ENCODE data around the gene TNS3. TPM values are rescaled to one million over a fixed set of nuclear protein-coding genes. Genes with fewer than 3 reads are reported as not detected.

TNS3 gene
- total RNA-seq, 1 experiment from 2014 or later = 135 TPM

- Mint-ChIP-seq H3K36me3 (ENCODE audit: insufficient read depth, unreplicated experiment) (peaks cover 6% of the 10 kb centered on the region), H3K4me1 (ENCODE audit: low read depth, unreplicated experiment) (no peaks in the 10 kb centered on the region), H3K9me3 (ENCODE audit: low read depth, unreplicated experiment) (peaks cover 4% of the 10 kb centered on the region), H3K27me3 (ENCODE audit: unreplicated experiment) (no peaks in the 10 kb centered on the region), H3K27ac (ENCODE audit: unreplicated experiment) (no peak overlapping the region), H3K4me3 (ENCODE audit: low read depth, unreplicated experiment) (no peak overlapping the region)
- intact Hi-C loops (cut with micrococcal nuclease; ENCODE audit: unreplicated experiment) = no loop called here
- no peak for TF ChIP-seq CTCF (IDR thresholded peaks at IDR 0.05; ENCODE audit: unreplicated experiment)
- CTCF ChIA-PET = no interaction called here
- no peak for DNase-seq
- BruUV-seq (replicated peaks) = no TSS peak
Observed at GRCh38 chr7:47308808-47309207, 273.1 kb downstream of the TNS3 start.

DNA sequence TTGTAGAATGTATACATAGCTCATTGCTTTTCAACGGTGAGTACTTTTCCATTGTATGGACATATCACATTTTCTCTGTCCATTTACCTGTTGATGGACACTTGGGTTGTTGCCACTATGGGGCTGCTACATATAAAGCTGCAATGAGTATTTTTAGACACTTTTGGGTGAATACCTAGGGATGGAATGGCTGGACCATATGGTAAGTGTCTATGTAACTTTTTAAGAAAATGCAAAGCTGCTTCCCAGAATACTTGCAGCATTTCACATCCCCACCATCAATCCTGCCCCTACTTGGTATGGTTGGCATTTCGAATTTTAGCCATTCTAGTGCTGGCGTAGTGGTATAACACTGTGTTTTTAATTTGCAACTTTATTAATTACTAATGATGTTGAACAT is 274.6 kb downstream of the TNS3 start:
- BruUV-seq (replicated peaks) = no TSS peak
- no peak for TF ChIP-seq CTCF (IDR thresholded peaks at IDR 0.05; ENCODE audit: unreplicated experiment)
- Mint-ChIP-seq H3K4me3 (ENCODE audit: low read depth, unreplicated experiment) (no peak overlapping the region), H3K36me3 (ENCODE audit: insufficient read depth, unreplicated experiment) (peaks cover 13% of the 10 kb centered on the region), H3K27me3 (ENCODE audit: unreplicated experiment) (no peaks in the 10 kb centered on the region), H3K9me3 (ENCODE audit: low read depth, unreplicated experiment) (peaks cover 4% of the 10 kb centered on the region), H3K27ac (ENCODE audit: unreplicated experiment) (no peak overlapping the region), H3K4me1 (ENCODE audit: low read depth, unreplicated experiment) (no peaks in the 10 kb centered on the region)
- CTCF ChIA-PET = interaction anchor here (0.9 kb wide), 1 partner anchor 10 kb away, joined by 3 read pairs; no protein-coding TSS in a partner anchor
- no peak for DNase-seq
- intact Hi-C loops (cut with micrococcal nuclease; ENCODE audit: unreplicated experiment) = no loop called here

GRCh38 chr7:47304727-47305719 is 276.9 kb downstream of the TNS3 start:
- intact Hi-C loops (cut with micrococcal nuclease; ENCODE audit: unreplicated experiment) = no loop called here
- CTCF ChIA-PET = no interaction called here
- Mint-ChIP-seq H3K27ac (ENCODE audit: unreplicated experiment) (no peak overlapping the region), H3K36me3 (ENCODE audit: insufficient read depth, unreplicated experiment) (peaks cover 25% of the 10 kb centered on the region), H3K9me3 (ENCODE audit: low read depth, unreplicated experiment) (peaks cover 4% of the 10 kb centered on the region), H3K27me3 (ENCODE audit: unreplicated experiment) (no peaks in the 10 kb centered on the region), H3K4me1 (ENCODE audit: low read depth, unreplicated experiment) (no peaks in the 10 kb centered on the region), H3K4me3 (ENCODE audit: low read depth, unreplicated experiment) (no peak overlapping the region)
- DNase-seq = no peak
- no peak for TF ChIP-seq CTCF (IDR thresholded peaks at IDR 0.05; ENCODE audit: unreplicated experiment)
- no TSS peak for BruUV-seq (replicated peaks)

DNA sequence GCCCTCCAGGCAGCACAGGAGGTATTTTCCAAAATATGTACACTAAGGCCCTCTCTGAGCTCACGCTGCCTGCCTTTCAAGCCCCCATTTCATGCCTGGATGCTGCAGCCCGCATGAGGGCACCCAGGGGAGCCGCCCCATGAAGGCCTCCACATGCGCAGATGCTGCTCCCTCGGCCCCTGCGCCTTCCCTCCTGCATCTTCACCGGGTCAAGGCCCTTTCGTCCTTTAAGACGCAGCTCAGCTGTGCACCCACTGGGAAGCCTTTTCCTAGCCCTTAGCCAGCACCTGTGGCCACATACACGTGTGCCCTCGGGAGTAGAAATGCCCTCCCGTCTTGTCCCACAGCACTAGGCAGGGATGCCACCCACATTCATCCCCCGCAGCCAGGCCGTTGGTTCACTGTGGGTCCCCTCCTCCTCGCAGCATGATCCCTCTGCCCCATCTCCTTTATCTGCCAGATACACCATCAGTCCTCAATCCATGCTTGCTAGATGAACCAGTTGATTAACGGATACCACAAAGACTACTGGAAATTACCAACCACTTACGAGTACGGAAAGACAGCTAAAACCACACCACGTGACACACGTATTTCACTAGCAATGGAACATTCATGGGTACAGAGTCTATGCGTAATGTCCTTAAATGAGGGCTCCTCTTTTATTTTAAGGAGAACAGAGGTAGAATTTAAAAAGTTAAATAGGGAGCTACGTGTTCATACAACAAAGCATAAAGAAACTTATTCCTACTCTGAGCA is 278.0 kb downstream of the TNS3 start:
- no peaks in the 10 kb centered on the region for H3K27me3 Mint-ChIP-seq (ENCODE audit: unreplicated experiment)
- DNase-seq = no peak
- peaks cover 28% of the 10 kb centered on the region for H3K36me3 Mint-ChIP-seq (ENCODE audit: insufficient read depth, unreplicated experiment)
- H3K27ac Mint-ChIP-seq (ENCODE audit: unreplicated experiment) = no peak overlapping the region
- H3K4me3 Mint-ChIP-seq (ENCODE audit: low read depth, unreplicated experiment) = no peak overlapping the region
- TF ChIP-seq CTCF (IDR thresholded peaks at IDR 0.05; ENCODE audit: unreplicated experiment) = no peak
- BruUV-seq (replicated peaks) = no TSS peak
- CTCF ChIA-PET = no interaction called here
- intact Hi-C loops (cut with micrococcal nuclease; ENCODE audit: unreplicated experiment) = no loop called here
- H3K4me1 Mint-ChIP-seq (ENCODE audit: low read depth, unreplicated experiment) = no peaks in the 10 kb centered on the region
- H3K9me3 Mint-ChIP-seq (ENCODE audit: low read depth, unreplicated experiment) = peaks cover 3% of the 10 kb centered on the region
